ENCODE results near the gene PDZRN3. TPM values are rescaled to one million over a fixed set of nuclear protein-coding genes. Genes with fewer than 3 reads are reported as not detected.

PDZRN3 gene
- total RNA-seq, 1 experiment from 2014 or later: 0.17 TPM

DNA sequence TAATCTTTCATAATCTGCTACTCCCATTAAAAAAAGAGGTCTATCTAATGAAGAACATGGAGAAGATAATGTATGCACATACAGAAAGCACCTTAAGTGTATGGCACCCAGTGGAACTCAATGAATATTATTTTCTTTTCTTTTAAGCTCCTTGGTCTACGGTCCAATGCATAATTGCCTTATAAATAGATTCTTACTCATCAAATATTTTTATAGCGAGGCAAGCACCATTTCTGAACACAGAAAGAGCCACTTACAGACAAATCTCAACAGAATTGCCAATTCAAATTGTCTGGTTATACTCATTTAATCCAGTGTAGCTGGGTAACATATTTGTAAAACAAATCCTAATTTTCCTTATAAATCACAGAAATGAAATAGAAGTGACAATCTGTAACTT is 6.3 kb downstream of the PDZRN3 start:
- Histone ChIP-seq H3K9ac (ENCODE audit: low read length) (no peak overlapping the region), H2AFZ (ENCODE audit: low read depth, low read length, poor library complexity, severe bottlenecking) (no peak overlapping the region), H3K4me3 (replicated peaks in 1 of 2; ENCODE audit: low read depth in 1 of 2, low read length in 2 of 2) (no peak overlapping the region), H3K4me2 (ENCODE audit: low read length) (no peak overlapping the region), H3K36me3 (ENCODE audit: control insufficient read depth in 1 of 2, insufficient read depth in 2 of 2, low read length in 2 of 2) (no peaks in the 10 kb centered on the region), H3K9me3 (ENCODE audit: control insufficient read depth in 1 of 2, insufficient read depth in 1 of 2, low read depth in 1 of 2, low read length in 2 of 2) (no peaks in the 10 kb centered on the region), H3K4me1 (ENCODE audit: control insufficient read depth in 1 of 2, insufficient read depth in 2 of 2, low read length in 2 of 2) (no peaks in the 10 kb centered on the region), H3K27ac (ENCODE audit: low read depth, low read length) (no peak overlapping the region), H4K20me1 (ENCODE audit: insufficient read depth) (no peaks in the 10 kb centered on the region), H3K79me2 (ENCODE audit: insufficient read depth, low read length) (no peaks in the 10 kb centered on the region), H3K27me3 (ENCODE audit: insufficient read depth, low read length) (no peaks in the 10 kb centered on the region), H3K9me2 (ENCODE audit: insufficient read depth) (no peaks in the 10 kb centered on the region)
- ATAC-seq (no peak), DNase-seq (ENCODE audit: low read depth, low spot score) (no peak)
- BruUV-seq (replicated peaks): no TSS peak
- ChIA-PET POLR2A (no interaction called here), CTCF (no interaction called here), RAD21 (ENCODE audit: low non-redundant PET in 1 of 2, low total read pairs in 2 of 2, uncharacterized antibody in 2 of 2, unreplicated experiment in 2 of 2) (no interaction called here)
- intact Hi-C loops (cut with micrococcal nuclease): no loop called here
- TF ChIP-seq, protein P1, sequence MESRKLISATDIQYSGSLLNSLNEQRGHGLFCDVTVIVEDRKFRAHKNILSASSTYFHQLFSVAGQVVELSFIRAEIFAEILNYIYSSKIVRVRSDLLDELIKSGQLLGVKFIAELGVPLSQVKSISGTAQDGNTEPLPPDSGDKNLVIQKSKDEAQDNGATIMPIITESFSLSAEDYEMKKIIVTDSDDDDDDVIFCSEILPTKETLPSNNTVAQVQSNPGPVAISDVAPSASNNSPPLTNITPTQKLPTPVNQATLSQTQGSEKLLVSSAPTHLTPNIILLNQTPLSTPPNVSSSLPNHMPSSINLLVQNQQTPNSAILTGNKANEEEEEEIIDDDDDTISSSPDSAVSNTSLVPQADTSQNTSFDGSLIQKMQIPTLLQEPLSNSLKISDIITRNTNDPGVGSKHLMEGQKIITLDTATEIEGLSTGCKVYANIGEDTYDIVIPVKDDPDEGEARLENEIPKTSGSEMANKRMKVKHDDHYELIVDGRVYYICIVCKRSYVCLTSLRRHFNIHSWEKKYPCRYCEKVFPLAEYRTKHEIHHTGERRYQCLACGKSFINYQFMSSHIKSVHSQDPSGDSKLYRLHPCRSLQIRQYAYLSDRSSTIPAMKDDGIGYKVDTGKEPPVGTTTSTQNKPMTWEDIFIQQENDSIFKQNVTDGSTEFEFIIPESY (IDR thresholded peaks at IDR 0.05; ENCODE audit: extremely low read depth, insufficient replicate concordance, low read length): no peak

- BruUV-seq (replicated peaks): no TSS peak
- Histone ChIP-seq H3K4me2 (ENCODE audit: low read length) (no peak overlapping the region), H3K4me3 (replicated peaks in 1 of 2; ENCODE audit: low read depth in 1 of 2, low read length in 2 of 2) (no peak overlapping the region), H2AFZ (ENCODE audit: low read depth, low read length, poor library complexity, severe bottlenecking) (no peak overlapping the region), H4K20me1 (ENCODE audit: insufficient read depth) (no peaks in the 10 kb centered on the region), H3K79me2 (ENCODE audit: insufficient read depth, low read length) (no peaks in the 10 kb centered on the region), H3K9ac (ENCODE audit: low read length) (no peak overlapping the region), H3K9me3 (ENCODE audit: control insufficient read depth in 1 of 2, insufficient read depth in 1 of 2, low read depth in 1 of 2, low read length in 2 of 2) (peaks cover 0 to 2% of the 10 kb centered on the region in 2 experiments; a peak in 1 of 4 replicates), H3K27ac (ENCODE audit: low read depth, low read length) (no peak overlapping the region), H3K27me3 (ENCODE audit: insufficient read depth, low read length) (no peaks in the 10 kb centered on the region), H3K9me2 (ENCODE audit: insufficient read depth) (no peaks in the 10 kb centered on the region), H3K4me1 (ENCODE audit: control insufficient read depth in 1 of 2, insufficient read depth in 2 of 2, low read length in 2 of 2) (no peaks in the 10 kb centered on the region), H3K36me3 (ENCODE audit: control insufficient read depth in 1 of 2, insufficient read depth in 2 of 2, low read length in 2 of 2) (no peaks in the 10 kb centered on the region)
- no peak for ATAC-seq
- DNase-seq (ENCODE audit: low read depth, low spot score): no peak
- ChIA-PET POLR2A (no interaction called here), RAD21 (ENCODE audit: low non-redundant PET in 1 of 2, low total read pairs in 2 of 2, uncharacterized antibody in 2 of 2, unreplicated experiment in 2 of 2) (no interaction called here), CTCF (no interaction called here)
- intact Hi-C loops (cut with micrococcal nuclease): no loop called here
- TF ChIP-seq ATF3 (IDR thresholded peaks at IDR 0.05) (no peak), FOSL1 (IDR thresholded peaks at IDR 0.05; ENCODE audit: low read depth) (no peak), CBX3 (IDR thresholded peaks at IDR 0.05; ENCODE audit: low read depth) (no peak), ELF1 (IDR thresholded peaks at IDR 0.05; ENCODE audit: borderline replicate concordance, low read depth) (no peak), RAD21 (IDR thresholded peaks at IDR 0.05; ENCODE audit: low read depth) (no peak), JUND (IDR thresholded peaks at IDR 0.05) (no peak), EGR1 (IDR thresholded peaks at IDR 0.05; ENCODE audit: low read depth) (no peak), SIN3A (IDR thresholded peaks at IDR 0.05; ENCODE audit: low read depth) (no peak), POLR2A (IDR thresholded peaks at IDR 0.05; ENCODE audit: borderline replicate concordance, extremely low read depth, insufficient read depth, insufficient read length) (no peak), EZH2phosphoT487 (IDR thresholded peaks at IDR 0.05; ENCODE audit: borderline replicate concordance) (no peak), SP1 (IDR thresholded peaks at IDR 0.05; ENCODE audit: low read depth) (no peak), ZNF274 (IDR thresholded peaks at IDR 0.05; ENCODE audit: low read depth, low read length) (no peak), ZFX (IDR thresholded peaks at IDR 0.05) (no peak), POLR2AphosphoS5 (IDR thresholded peaks at IDR 0.05; ENCODE audit: low read depth, low read length) (no peak), CEBPB (IDR thresholded peaks at IDR 0.05; ENCODE audit: low read depth) (no peak), TCF7L2 (IDR thresholded peaks at IDR 0.05; ENCODE audit: borderline replicate concordance, extremely low read depth, insufficient read depth, insufficient read length) (no peak)
- TF ChIP-seq, protein P2, sequence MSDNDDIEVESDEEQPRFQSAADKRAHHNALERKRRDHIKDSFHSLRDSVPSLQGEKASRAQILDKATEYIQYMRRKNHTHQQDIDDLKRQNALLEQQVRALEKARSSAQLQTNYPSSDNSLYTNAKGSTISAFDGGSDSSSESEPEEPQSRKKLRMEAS (IDR thresholded peaks at IDR 0.05): no peak
- TF ChIP-seq, protein P3, sequence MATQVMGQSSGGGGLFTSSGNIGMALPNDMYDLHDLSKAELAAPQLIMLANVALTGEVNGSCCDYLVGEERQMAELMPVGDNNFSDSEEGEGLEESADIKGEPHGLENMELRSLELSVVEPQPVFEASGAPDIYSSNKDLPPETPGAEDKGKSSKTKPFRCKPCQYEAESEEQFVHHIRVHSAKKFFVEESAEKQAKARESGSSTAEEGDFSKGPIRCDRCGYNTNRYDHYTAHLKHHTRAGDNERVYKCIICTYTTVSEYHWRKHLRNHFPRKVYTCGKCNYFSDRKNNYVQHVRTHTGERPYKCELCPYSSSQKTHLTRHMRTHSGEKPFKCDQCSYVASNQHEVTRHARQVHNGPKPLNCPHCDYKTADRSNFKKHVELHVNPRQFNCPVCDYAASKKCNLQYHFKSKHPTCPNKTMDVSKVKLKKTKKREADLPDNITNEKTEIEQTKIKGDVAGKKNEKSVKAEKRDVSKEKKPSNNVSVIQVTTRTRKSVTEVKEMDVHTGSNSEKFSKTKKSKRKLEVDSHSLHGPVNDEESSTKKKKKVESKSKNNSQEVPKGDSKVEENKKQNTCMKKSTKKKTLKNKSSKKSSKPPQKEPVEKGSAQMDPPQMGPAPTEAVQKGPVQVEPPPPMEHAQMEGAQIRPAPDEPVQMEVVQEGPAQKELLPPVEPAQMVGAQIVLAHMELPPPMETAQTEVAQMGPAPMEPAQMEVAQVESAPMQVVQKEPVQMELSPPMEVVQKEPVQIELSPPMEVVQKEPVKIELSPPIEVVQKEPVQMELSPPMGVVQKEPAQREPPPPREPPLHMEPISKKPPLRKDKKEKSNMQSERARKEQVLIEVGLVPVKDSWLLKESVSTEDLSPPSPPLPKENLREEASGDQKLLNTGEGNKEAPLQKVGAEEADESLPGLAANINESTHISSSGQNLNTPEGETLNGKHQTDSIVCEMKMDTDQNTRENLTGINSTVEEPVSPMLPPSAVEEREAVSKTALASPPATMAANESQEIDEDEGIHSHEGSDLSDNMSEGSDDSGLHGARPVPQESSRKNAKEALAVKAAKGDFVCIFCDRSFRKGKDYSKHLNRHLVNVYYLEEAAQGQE (IDR thresholded peaks at IDR 0.05; ENCODE audit: low read depth): no peak
Observed at GRCh38 chr3:73616056-73616455, 8.7 kb downstream of the PDZRN3 start.

Data from HCT116 (cell line).